ENCODE results near the gene ISG20.

Gene ISG20

GRCh38 chr15:88638626-88639372 is at the start of gene ISG20:
ISG20 (plus strand) TSS chr15:88639016; CDS start chr15:88639367, 351 bp downstream.
- peak; percentile 89 for DNase-seq (ENCODE audit: low read depth)

GRCh38 chr15:88590759-88591158 is 48.1 kb upstream of the ISG20 start:
- DNase-seq (ENCODE audit: low read depth) = no peak

DNA sequence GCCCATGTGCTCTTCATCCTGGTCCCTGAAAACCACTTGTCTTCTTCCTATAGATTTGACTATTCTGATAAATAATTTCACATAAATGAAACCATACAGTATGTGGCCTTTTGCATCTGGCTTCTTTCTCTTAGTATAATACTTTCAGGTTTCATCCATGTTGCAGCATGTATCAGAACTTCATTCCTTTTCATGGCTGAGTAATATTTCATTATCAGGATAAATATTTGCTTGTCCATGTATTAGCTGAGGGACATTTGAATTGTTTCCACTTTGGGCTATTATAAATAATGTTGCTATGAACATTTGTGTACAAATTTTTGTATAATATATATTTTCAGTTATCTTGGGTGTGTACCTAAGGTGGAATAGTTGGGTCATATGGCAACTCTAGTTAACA is 47.4 kb upstream of the ISG20 start:
- no peak for DNase-seq (ENCODE audit: low read depth)

DNA sequence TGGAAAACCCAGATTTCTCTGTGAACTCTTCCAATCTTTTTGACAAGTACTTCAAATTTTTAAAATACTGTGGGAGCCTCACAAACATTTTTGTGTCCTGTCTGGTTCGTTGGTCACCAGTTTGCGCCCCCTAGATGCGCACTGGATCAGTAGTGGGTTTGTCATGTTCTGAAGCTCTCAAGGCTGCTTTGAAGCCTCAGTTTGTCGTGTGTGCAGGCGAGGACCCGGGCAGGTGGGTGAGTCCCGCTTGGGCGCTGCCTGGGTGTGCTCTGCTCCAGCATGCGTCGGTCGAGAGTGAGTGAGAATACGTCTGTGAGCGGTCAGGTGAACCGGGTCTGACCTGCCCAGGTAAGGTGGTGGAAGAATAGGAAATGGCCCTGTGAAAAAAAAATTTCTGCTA is 34.9 kb upstream of the ISG20 start:
- no peak for DNase-seq (ENCODE audit: low read depth)

- no peak for DNase-seq (ENCODE audit: low read depth)
Observed at GRCh38 chr15:88604381-88605188, 34.2 kb upstream of the ISG20 start.

DNA sequence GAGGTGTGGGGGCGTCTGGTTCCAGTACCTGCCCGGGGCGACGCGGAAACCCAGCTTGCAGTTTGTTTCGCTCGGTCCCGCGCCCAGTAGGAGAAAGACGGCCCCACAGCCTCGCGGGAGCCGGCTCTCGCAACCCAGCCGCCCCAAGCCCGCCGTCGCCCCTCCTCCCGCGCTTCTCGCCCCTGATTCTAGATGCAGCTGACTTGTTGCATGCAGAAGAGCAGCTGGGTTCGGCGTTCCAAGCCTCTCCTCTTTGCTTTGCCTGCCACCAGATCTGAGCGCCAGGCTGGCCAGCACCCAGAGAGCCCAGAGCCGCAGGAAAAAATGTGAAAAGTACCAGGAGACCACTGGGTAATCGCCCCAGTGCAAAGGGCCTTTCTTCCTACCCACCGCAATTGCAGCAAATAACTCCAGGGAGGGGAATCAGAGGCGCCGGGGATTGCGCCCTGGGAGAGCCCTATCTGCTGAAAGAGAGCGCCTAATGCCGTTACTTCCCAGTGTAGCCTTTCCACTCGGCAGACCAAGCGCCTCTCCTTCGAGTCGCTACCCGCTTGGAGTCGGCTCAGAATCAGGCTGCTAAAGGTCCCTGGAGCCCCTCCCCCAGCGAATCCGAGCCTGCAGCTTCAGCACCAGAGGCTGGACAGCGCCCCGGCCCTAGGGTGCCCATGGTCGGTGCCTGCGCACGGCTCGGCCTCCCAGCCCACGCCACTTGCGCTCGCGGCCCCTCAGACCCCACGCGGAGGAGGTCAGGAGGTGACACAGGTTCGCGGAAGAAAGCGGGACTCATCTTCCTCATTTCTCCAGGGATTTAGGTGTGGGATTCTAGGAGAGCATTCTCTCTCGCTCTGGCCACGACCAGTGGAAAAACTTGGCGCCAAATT is 33.4 kb upstream of the ISG20 start:
- no peak for DNase-seq (ENCODE audit: low read depth)

DNA sequence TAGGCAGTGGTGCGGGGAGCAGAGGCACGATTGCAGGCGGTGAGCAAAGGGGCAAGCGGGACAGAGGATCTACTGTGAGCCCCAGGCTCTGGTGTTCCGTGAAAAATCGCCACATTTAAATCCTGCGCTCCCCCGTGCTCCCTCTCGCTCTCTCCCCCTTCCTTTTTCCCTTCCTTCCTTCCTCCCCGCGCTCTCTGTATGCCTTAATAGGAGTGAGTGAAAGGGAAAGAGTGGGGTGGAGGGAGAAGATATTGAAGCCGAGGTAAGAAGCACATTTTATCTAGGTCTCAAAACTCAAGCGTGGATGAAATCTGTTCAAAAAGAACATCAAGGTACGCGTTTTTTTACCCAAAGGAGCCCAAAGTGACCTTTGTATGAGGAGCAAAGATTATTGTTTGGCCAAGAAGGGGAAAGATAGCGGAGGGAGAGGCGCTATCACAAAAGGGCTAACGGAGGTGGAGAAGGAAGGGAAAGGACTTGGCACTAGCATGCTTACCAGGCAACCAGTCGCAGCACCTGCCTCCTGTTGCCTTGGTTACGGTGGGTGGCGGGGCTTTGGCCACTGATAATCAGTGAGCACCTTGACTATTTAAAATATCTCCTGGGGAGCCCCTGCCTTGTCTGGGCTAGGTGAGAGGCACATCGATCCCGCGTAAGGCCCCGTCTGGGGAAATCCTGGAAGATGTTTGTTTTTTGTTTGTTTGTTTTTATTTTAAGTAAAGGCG is 32.6 kb upstream of the ISG20 start:
- no peak for DNase-seq (ENCODE audit: low read depth)

GRCh38 chr15:88607951-88608350 is 30.9 kb upstream of the ISG20 start:
- no peak for DNase-seq (ENCODE audit: low read depth)

DNA sequence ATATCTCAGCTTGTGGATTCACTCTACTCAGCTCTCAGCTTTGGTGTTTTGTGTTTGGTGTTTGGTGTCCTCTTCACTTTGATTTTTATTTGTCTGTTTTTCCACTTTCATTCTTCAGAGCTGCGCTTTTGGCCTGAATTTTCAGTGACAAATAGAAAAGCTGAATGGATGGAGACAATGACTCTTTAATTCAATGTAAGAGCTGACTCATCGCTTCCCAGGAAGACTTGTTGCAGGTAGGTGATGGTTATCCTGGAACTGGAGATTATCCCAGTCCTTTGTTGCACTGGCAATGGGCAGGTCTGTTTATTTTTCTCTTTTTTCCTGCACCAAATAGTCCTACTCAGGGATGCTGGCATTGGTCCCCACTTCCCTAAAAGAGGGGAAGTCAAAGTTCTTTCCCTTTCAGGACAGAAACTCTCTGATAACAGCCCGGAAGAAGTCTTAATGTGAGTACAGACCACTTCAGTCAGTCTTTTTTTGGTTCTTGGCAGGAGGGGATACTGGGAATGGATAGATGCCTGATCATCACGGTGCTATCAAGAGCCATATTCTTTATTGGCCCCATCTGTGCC is 30.1 kb upstream of the ISG20 start:
- DNase-seq (ENCODE audit: low read depth) = no peak

DNA sequence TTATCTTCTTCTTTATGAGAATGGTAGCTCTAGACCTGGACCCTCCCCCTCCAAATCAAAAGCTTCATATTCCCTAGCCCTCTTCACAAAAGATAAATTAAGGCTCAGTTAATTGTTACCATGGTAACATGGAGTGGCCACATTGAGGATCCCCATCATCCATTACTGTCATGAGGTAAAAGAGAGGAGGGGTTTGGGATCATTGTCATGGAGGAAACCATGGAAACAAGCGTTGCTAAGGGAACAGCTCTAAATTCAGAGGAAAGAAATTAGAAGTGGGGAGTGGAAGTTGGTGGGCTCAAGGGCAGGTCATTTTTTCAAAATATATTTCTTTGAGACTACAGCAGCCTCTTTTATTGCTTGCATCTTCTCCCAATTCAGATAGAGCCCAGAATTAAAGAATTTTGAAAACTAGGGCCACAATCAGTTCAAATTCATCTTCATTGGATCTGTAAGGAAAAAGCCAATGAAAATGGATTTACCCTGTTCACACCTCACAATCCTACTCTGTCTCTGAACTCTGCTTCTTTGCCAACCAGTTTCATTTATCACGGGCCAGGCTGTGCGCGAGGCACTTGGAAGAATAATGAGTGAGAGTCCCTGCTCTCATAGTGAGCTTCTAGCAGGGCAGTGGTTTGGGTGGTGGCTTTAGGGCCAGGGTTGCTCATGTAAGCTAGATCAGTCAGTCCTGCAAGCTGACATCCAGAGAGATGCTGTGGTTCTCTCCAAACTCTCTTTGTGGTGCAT is 29.3 kb upstream of the ISG20 start:
- DNase-seq (ENCODE audit: low read depth) = no peak

DNA sequence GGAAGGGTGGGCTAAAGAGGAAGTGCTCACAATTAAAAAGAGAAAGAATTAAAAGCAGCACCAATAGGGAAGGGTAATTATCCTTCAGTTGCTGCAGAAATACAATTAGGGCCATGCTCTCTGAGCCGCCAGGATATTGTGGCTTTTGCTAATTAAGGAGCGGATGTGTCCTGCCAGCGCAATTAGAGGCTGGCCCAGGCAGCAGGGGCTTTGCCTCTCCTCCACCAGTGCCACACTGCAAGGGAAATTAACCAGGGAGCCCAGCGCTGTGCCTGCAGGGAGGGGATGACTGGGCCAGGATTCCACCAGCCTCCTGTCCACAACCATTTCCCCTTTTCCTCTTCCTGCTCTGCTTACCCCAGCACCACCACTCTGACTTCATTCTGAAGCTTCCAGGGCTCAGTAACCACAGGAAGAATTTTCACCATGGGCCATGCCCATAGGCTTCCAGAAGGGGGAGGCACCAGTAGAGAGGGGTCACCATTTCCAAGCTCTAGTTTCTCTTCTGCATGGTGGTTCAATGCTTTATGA is 28.1 kb upstream of the ISG20 start:
- DNase-seq (ENCODE audit: low read depth) = no peak

DNA sequence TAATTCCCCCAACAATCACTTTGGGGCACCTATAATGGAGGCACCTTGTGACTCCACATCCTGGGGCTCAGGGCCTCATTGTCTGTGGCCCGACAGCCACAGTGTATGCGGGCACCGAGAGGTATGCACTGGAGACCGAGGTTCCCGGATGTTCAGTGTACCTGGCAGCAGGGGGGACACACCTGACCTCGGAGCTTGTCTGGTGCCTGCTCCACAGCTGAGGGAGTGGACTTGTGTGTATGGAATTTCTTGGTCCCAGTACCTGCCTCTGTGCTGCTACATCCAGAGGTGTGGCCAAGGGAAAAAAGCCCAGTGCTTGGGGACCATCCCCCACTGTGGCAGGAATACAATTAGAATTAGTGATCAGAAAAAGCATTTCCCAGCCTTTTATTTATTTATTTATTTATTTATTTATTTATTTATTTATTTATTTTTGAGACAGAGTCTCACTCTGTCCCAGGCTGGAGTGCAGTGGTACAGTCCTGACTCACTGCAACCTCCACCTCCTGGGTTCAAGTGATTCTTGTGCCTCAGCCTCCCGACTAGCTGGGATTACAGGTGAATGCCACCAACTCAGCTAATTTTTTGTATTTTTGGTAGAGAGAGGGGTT is 26.5 kb upstream of the ISG20 start:
- no peak for DNase-seq (ENCODE audit: low read depth)

- no peak for DNase-seq (ENCODE audit: low read depth)
Observed at GRCh38 chr15:88613074-88613944, 25.5 kb upstream of the ISG20 start.

DNA sequence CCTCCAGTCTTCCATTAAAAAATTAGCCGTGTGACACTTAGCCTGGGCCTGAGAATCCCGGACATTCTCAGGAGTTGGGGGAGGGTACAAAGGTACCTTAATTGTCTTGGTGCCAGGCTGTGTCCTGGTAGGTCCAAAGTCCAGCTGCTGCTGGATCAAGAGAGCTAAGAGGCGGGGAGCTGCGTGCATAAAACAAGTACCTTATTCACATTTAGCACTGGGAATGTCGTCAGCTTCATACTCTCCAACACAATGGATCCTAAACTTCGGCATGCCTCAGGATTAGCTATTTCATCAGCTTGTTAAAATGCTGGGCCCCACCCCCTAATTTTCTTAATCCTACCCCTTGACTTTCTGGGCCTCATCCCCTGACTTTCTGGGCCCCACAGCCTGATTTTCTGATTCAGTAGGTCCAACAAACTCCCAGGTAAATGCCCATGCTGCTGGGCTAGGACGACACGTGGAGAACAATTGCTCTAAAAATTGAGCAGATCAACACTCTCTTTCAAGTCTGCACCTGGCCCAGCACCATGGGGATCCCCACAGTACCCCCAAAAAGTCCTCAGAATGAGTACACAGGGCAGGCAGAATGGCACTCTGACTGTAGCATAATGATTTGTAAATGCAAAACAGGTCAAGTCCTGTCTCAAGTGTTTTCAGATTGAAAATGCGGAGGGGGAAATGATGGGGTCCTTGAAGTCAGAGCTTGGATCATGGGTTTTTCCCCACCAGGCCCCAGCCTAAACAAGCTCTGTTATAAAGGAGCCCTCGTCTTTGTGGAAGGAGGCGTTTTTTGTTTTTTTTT is 23.3 kb upstream of the ISG20 start:
- no peak for DNase-seq (ENCODE audit: low read depth)

GRCh38 chr15:88616240-88616639 is 22.6 kb upstream of the ISG20 start:
- no peak for DNase-seq (ENCODE audit: low read depth)

DNA sequence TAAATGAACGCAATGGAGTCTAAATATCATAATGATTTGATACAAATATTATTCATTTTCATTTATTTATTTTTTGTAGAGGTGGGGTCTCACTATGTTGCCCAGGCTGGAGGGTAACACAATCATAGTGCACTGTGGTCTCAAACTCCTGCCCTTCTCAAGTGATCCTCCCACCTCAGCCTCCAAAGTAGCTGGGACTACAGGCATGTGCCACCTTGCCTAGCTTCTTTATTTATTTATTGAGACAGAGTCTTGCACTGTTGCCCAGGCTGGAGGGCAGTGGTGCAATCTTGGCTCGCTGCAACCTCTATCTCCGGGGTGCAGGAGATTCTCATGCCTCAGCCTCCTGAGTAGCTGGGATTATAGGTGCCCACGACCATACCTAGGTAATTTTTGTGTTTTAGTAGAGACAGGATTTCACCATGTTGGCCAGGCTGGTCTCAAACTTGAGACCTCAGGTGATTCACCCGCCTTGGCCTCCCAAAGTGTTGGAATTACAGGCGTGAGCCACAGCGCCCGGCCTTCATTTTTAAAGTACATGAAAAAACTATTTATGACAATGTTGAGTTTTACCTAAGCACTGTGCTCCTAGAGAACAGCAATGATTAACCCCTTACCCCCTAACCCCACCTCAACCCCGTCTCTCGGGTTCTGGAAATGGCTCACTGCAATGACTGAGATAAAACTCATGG is 21.6 kb upstream of the ISG20 start:
- no peak for DNase-seq (ENCODE audit: low read depth)

- no peak for DNase-seq (ENCODE audit: low read depth)
Observed at GRCh38 chr15:88617790-88618189, 21.0 kb upstream of the ISG20 start.

DNA sequence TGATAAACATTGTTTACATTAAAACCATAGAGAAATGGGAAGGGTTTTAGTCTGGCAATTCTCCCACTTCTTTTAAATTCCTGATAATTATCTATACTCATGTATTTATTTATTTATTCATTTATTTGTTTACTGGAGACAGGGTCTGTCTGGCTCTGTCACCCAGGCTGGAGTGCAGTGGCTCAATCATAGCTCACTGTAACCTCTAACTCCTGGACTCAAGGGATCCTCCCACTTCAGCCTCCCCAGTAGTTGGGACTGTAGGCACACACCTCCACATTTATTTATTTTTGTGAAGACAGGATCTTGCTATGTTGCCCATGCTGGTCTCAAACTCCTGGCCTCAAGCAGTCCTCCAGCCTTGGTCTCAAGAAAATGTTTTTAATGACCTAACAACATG is 20.1 kb upstream of the ISG20 start:
- DNase-seq (ENCODE audit: low read depth) = no peak
